Epidermal melanocyte (primary cell): ENCODE results near the gene MSI2.

ENCODE experiments used
- DNase-seq: peaks from one replicate; pipeline ENCODE4 v3.0.0; 2011; ENCODE audit warnings: low spot score; ENCODE audit not compliant: insufficient read length

MSI2 gene

DNA sequence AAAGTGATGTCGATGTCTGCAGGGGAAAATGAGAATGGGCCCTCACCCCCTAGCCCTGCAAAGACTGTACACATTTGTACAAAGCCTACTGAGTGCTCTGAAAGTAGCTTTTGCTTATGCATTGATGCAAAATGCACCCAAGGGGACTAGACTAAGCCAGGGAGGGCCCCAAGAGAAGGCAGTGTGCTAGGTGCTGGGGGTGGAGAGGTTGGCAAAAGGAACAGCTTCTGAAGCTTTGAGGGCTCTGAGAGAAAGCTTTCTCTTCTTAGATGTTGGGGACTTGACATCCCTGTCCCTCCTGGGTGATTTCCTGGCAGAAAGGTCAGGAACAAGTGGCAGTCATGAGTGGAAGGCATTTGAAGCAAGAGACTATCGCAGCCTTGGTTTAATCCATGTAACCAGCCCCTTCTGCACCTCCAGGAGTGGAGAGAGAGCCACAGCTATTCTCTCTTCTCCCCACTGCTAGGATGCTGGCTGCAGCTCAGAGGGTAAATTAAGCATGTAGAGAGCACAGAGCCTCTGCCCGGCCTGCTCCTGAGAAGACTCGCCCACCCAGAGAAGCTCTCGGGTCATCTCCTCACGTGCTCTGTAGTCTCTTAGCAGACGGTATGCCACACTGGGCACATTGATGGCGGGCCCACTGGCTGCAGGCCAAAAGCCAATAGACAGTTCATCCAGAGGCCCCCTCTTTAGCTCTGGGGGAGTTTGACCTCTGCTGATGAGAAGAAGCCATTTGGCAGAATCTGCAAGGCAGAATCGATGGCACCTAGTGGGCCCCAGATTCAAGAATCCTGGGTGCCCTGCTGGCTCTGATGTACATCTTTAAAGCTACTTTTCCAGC, 221.4 kb downstream of the MSI2 start:
- DNase-seq = no peak

DNA sequence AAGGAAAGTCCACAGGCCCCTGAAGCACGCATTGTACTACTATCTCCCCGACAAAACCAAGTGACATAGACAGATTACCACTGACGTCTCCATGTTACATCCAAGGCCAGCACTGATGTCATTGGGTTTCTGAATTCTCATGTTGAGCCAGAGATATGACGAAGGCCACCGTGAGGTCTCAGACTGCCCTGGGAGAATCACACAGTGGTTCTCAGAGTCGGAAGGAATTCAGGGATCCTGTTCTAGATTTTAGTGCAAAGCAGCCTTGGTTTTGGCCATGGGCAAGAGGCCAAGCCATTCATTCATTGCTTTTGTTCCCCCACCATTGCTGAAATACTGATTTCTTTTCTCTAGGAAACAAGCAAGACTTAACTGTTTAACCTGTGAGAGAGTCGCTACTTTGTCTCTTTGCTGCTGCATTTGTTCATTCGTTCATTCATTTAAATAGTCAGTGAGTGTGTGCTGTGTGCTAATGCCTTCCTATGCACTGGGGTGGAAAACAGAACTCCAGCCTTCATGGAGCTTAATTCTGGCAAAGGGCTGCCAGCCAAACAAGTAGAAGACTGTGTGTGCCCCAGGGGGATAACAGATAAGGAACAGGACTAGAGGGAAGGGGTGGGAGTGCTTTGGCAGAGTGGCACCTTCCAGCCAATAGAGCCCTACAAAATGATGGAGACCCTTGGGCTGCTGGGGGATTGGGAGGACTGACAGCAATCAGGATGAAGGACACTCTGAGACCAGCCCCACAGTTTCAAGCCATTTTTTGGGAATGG, 222.3 kb downstream of the MSI2 start:
- no peak for DNase-seq

DNA sequence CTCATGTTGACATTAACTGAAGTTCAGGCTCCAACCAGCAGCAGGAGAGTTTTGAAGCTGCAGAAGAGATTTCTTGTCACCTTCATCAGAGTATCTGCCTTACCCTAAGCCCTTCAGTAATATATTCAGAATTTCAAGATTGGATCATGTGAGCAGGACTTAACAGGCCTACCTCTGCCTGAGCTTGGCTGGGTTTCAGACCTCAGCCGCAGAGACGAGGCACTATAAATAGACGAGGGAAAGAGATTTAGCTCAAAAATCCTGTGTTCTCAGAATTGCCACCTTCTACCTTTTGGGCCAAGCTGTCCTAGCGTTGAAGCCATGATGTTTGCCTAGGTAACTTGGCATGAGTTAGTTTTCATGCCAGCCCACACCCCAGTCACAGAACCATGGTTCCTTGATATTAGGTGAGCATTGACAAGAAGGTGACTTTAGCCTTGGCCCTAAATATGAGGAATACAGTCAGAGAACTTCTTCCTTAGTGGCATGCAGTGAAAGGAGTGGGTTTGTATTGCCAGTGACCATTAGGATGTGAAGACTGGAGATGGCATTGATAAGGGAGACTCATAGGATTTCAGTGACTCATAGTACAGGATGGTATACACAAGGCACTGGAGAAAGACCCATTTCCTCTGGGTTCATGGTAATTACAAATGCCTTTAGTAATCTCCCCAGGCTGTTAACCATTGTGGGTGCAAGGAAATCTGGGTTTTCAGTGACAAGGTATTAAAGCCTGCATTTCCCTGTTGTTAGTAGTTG, 224.3 kb downstream of the MSI2 start:
- no peak for DNase-seq

DNA sequence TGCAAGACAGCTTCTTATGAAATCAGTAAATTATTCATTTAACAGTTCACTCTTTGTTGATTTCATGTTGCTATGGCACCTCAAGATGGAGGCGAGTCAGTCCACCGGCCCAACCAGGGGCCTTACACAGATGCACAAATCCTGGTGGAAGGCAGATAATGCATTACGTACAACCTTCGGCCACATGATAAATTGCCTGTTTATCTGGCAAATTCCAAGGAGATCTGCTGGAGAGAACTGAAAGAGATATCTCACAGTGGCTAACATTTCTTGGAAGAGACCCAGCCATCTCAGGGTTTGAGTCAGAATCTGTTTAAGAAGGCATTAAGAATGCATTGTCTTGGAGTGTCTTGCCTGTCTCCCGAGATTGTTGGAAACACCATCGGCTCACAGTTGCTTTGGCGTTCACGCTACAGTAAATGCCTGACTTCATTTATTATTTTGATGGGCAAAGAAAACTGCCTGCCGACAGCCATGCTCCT, 225.6 kb downstream of the MSI2 start:
- no peak for DNase-seq

DNA sequence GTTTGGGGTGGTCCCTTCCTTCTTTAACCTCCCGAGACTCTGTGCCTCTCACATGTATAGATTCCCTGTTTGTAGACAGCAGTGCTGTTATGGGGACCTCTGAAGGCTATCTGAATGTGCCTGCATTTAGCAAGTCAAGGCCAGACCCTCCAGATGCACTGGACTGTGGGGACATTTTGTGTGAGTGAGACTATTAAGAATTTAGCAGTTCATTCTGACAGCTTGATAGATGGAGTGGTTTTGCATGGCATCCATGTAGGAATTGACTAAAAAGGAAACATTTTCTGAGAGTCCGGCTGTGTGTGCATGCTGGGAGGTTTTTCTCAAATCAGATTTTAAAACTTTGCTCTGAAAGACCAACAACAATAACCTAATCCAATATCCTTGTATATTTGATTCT, 226.3 kb downstream of the MSI2 start:
- no peak for DNase-seq

DNA sequence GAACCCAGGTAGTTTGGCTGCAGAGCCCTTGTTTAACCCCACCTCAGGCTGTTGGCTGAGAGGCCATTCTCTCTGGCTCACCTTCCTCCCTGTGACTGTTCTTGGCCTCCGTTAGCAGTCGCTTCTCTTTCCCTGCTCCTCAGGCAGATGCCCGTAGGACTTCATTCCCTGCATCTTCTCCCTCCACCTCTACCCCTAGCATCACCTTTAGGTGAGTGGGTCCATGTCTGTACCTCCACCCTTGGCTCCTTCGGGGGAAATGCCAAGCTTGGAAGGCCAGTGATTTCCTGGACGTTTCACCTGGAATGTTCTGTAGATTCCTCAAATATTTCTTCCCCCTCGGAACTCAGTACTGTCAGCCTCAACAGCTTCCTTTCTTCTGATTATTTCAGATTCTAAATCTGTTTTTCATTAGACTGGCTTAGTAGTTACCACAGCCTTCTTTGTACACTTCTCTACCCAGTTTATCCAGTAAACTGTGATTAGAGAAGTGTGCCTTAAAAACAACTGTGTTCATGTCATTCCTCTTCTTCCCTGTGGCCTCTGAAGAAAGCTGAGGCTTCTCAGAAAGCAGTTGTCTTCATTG, 227.9 kb downstream of the MSI2 start:
- DNase-seq = no peak

DNA sequence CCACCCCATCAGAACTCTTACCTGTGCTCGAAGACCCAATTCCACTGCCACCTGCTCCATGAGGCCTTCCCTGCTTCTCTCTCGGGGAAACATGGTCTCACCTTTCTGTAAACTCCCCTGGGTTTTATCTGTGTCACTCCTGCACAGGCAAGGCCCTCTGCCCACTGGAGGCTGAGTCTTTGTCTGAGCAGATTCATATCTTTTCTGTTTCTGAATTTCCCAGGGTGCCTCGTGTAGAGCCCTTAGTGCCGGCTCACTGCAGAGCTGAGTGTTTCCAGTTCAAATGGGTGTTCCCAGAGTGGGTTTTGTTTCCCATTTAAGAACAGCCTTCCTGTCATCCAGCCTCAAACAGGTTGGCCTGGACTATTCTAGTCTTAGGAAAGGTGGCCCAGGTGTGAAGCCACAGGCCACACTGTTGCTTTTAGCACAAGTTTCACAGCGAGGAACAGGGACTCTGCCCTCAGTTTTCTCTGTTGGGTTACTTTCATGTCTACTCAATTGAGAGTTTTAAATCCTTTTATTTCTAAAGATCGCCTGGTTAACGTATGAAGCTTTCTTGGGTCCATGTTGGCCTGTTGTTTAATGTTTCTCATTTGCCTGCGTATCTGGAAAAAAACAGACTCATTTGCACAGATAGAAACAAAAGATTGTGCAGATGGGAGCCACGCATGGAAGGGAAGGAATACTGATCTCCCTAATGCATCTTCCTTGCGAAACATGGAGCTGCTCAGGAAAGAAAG, 228.7 kb downstream of the MSI2 start:
- DNase-seq = no peak

DNA sequence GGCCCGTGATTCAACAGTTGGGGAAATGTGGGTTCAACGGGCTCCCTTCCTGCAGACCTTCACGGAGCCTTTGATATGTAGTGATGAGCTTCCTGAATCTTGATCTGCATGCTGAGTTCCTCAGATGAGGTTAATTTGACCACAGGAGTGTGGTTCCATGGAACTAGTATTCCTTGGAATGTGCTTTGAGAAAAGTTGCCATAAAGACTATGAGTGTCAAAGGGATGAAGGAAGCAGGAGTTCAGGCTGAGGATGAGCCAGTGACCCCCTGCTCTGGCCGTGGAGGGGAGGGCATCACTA, 229.2 kb downstream of the MSI2 start:
- no peak for DNase-seq

DNA sequence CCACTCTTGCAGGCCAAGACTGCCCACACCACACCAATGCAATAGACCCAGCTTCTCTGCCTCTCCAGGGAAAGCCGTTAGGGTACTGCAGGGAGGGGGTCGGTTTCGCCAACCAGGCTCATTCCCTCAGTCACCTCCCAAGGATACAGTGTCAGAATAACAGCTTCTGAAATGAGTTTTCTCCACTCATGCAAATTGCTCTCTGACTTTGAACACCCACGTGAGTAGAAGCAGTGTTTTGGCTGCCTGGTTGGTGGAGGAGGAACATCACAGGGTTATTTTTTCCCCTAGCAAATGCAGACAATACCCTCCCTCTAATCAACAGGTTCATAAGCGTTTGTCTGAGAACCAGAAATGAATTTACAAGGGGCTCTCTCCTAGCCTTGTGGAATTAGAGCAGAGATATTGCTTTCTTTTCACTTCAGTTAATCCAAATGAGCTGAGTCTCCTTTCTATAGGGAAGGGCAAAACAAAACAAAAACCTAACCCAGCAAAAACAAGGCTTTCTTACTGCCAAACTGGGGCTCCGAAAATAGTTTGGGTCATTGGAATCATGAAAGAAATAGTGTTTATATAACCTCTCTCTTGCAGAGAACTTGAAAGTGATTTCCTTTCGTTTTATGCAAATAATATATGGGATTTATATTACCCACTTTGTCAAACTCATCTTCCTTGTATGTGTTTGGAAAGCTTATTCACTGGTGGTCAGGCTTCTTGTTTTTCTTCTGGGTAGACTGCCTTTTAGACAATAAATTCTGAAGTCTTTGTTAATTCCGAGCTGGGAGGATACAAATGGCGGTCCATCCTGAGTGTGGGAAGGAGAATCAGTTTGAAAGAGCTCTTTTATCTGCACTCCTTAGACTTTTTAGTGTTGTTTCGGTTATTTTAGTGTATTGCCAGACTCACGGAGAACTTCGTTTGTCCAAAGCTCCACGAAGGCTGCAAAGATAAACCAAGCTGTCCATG, 229.9 kb downstream of the MSI2 start:
- DNase-seq = no peak

DNA sequence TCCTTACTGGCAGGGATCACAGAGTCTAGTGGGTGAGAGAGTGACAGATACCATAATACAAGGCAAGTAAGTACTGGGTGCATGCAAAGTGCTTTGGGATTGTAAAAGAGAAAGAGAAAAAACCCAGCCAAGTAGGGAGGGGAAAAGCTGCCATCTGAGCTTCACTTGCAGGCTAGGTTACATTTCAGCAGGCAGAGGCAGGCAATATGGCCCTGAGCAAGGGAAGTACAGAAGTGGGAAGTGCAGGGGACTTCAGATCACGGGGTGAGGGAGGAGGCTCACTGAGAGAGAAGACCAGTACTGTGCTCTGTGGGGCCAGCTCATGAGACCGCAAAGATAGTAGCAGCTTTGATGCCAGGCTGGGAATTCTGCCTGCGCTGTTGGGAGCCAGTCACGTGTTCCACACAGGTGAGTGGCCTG, 230.6 kb downstream of the MSI2 start:
- DNase-seq = peak; percentile 46

DNA sequence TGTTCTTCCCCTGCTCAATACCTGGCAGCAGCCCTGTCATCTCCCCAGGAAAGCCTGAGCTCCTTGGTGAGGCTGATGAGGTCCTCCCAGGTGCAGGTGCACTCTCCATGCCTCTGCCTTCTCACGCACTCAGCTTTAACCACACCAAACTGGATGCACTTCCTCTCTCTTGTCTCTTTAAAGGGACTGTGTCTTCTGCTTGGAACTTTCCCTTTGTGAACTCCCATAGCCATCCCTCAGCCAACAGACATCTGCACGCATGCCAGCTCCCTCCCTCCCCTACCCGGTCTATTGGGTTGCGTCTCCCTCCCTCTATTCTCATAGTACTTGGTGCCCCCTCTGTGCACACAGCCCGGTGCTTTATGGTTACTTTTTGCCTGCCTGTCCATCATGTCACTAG, 231.2 kb downstream of the MSI2 start:
- no peak for DNase-seq

DNA sequence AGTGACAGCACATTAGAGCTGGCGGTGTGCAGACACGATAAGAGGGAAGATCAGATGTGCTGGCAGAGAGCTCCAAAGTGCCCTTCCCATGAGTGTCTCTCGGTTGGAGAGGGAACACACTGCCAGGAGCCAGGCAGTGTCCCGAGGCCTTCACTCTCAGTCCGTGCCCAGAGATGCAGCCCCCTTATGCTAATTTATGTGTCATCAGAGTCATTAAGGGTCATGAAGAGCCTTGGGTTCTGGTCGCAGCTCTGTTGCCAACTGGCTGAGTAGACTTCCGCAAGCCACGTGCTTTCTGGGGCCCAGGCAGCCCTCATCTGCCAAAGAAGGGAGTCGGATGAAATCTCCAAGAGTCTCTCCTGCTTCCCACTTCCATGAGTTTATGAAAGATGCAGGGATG, 232.5 kb downstream of the MSI2 start:
- no peak for DNase-seq

DNA sequence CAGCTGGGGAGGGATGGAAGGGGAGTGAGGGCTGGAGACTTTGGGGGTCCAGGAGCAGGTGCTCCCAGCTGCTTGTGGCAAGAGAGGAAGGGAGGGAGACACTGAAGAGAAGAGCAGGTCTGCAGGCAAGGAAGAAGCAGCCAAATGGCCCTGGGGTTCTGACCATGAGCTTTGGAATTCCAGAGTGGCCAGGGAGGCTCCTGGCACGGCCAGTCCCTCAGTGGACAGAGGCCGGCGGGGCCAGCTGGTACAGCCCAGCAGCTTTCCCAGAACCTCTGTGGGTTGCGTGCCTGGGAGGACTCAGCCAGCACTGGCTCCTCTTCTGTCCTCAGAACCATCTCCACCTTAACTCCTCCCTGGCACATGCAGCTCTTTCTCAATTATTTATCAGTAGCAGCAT, 233.0 kb downstream of the MSI2 start:
- DNase-seq = no peak

DNA sequence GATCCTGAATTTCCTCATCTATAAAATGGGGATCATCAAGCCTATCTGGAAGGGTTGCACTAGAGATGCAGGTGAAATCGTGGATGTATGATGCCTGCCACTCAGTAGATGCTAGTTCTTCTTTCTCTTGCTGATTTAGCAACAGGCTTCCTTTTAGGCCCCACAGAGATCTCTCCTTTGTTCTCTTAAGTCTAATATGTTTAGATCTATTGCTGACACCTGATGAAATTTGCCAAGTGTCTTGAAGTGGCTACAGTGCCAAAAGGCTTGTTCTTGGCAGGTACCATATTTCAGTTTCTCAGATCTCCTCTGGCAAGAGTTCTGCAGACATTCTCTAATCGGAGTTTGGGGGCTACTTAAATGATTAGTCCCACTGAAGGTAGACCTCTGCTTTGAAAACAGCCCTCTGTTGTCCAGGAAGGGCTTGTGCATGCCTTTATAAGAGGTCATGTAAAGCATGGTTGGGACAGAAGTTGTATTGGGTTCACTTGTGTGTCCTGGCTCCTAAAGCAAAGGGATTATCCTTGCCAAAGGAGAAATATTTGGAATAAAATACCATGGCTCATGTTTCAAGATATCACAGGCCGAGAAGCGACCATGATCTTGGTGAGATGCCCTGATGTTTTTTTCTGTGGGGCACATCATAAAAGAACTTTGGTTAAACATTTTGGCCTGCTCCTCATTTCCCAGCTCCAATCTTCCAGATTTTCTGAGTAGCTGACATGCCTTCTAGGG, 234.0 kb downstream of the MSI2 start:
- no peak for DNase-seq

DNA sequence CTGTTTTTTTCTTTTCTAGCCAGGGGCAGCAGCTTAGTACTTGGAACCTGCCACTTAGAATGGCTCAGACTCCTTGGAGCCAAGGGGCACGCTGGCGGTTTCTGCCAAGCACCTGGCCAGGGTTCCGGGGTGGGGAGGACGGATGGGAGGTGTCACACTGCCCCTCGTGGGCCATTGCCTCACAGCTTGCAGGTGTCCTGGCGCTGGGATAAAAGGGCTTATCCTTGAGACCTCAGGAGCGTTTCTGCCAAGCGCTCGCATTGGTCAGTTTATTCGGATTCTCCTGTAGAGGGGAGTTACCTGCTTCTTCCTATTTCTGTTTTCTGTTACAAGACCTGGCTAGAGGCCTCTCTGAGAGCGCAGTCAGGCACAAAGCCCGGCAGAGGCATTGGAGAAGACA, 234.6 kb downstream of the MSI2 start:
- no peak for DNase-seq

DNA sequence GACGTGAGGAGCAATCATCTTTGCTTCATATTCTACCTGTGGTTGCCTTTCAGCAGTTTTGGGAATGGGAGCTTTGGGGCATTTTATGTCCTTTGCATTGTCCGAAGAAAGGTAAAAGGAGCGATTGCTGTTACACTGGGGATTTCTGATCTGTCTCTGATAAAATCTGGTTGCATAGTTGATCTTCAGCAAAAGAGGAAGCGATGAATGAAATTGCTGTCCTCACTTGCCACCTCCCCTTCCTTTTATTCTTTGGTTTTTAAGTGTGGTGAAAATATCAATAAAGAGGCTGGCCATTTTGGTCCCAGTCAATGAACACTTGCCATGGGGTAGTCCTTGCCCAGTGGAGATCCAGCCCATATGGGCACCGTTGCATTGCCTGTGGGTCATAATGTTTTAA, 236.8 kb downstream of the MSI2 start:
- no peak for DNase-seq

DNA sequence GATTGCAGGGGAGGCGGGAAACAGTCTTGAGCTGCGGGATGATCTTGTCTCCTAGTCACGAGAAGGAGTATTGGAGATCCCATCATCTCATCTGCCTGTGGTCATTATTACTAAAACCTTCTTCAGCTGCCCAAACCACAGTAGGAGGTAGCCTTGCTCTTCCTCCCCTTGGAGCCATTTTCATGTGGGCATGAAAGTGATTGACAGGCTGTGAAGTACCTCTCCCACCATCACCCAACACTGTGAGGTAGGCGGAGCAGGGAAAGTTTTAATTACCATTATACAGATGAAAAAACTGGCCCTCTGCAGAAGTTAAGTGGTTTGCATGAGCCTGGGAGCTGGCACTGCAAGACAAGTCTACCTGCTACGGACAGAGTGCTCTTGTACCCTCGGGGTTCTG, 237.3 kb downstream of the MSI2 start:
- no peak for DNase-seq

DNA sequence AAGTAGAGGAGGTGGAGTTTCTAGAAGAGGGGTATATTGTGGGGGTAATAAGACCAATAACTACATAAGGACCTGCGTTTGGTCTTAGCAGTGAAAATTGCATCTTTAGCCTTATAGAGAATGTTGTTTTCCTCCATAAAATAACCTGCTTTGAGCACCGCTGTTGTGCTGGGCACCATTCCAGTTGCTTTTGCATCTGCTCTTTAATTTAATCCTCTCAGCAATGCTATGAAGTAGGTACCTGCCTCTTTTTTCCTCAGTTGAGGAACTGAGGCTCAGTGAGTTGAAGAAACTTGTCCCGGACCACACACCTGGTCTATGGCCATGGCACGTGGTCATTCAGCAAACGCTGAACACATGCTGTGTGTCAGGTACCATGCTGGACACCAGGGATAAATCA, 238.1 kb downstream of the MSI2 start:
- no peak for DNase-seq

DNA sequence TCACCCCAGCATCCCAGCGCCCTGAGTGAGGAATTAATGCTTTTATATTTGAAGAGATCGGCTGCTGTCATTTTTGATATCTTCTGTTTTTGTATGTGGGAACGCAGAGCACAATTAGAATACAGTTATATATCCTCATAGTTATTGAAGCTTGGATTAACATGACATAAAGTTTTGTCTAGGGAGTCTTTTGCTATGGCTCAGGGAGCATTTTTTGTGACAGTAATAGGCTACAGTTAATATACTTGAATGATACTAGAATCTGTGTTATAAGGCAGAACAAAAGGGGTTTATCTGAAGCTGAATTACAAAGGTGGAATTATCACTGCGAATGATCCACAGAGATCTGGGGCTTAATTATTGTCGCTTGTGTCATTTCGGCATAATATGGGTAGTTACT, 239.4 kb downstream of the MSI2 start:
- no peak for DNase-seq
